GM12878 (cell line): ENCODE results near the gene KCNJ12. TPM values are rescaled to one million over a fixed set of nuclear protein-coding genes. Genes with fewer than 3 reads are reported as not detected.

Experiments
- ATAC-seq: fragments of 200-7000 bp; cut with Tn5 transposase; 3 replicates; pipeline ENCODE4 v1.9.1; 2020; ENCODE audit warnings: mild to moderate bottlenecking, moderate library complexity
- BruUV-seq: library from RNA; stranded (reverse); fragments of 400-500 nt; replicated peaks from 2 replicates; lab custom pipeline; 2021; lab: Mats Ljungman, UMichigan
- CTCF ChIA-PET: fragments of 300-600 bp; sonication (Branson Sonifier 250); formaldehyde crosslinking; extraction: SDS; loops from one replicate; lab custom pipeline; 2021; ENCODE audit warnings: inconsistent platforms; lab: Yijun Ruan, JAX
- POLR2A ChIA-PET: fragments of 350-600 bp; formaldehyde crosslinking; extraction: SDS; loops from one replicate; lab custom pipeline; 2021; ENCODE audit warnings: inconsistent platforms; lab: Charles Lee
- RAD21 ChIA-PET: fragments of 300-600 bp; sonication (Branson Sonifier 250); formaldehyde crosslinking; loops from one replicate; lab custom pipeline; 2023; ENCODE audit warnings: antibody characterized with exemption; ENCODE audit not compliant: unreplicated experiment; lab: Charles Lee
- SMC1A ChIA-PET: fragments of 300-600 bp; sonication (Branson Sonifier 250); formaldehyde crosslinking; loops from one replicate; lab custom pipeline; 2023; ENCODE audit not compliant: unreplicated experiment, uncharacterized antibody; lab: Charles Lee
- DNase-seq: peaks from one replicate; pipeline ENCODE4 v3.0.0-alpha.2; 2011; ENCODE audit warnings: low read depth, low spot score
- FAIRE-seq: peaks from 3 replicates; lab custom pipeline; 2011; peaks lifted over from hg19 to GRCh38; lab: Jason Lieb, UNC
- H2AFZ ChIP-seq: 2 replicates; pipeline ENCODE4 v1.6.0; 2011; ENCODE audit warnings: low read depth, low read length, control low read depth; ENCODE audit not compliant: control insufficient read depth
- H3K27ac ChIP-seq: 2 replicates; pipeline ENCODE4 v1.5.1; 2011; ENCODE audit warnings: control low read depth; ENCODE audit not compliant: control insufficient read depth, insufficient read depth
- H3K27me3 ChIP-seq, 2 experiments: replicated peaks in 1 of 2; 2 replicates each; pipeline versions ENCODE4 v1.6.0 to v1.6.1; 2011; ENCODE audit warnings: low read length in 1 of 2; ENCODE audit not compliant: control insufficient read depth in 2 of 2, insufficient read depth in 2 of 2
- H3K36me3 ChIP-seq, 2 experiments: 2 replicates each; pipeline ENCODE4 v1.5.1; 2011; ENCODE audit warnings: low read length in 1 of 2; ENCODE audit not compliant: control insufficient read depth in 2 of 2, insufficient read depth in 2 of 2
- H3K4me1 ChIP-seq: 2 replicates; pipeline ENCODE4 v1.6.1; 2011; ENCODE audit warnings: mild to moderate bottlenecking, low read length, moderate library complexity, mixed read lengths; ENCODE audit not compliant: control insufficient read depth, insufficient read depth
- H3K4me2 ChIP-seq: 2 replicates; pipeline ENCODE4 v1.6.0; 2011; ENCODE audit warnings: control low read depth; ENCODE audit not compliant: control insufficient read depth, insufficient read depth
- H3K4me3 ChIP-seq: fragments of 200-600 bp; sonication (generic); 2 replicates; pipeline ENCODE4 v1.5.1; 2016
- H3K79me2 ChIP-seq: 2 replicates; pipeline ENCODE4 v1.6.0; 2011; ENCODE audit warnings: low read length; ENCODE audit not compliant: control insufficient read depth, insufficient read depth
- H3K9ac ChIP-seq: 2 replicates; pipeline ENCODE4 v1.8.0; 2011; ENCODE audit warnings: low read length, control low read depth, mixed read lengths; ENCODE audit not compliant: control insufficient read depth, insufficient read depth
- H3K9me3 ChIP-seq: replicated peaks from 3 replicates; pipeline ENCODE4 v1.5.1; 2011; ENCODE audit warnings: mild to moderate bottlenecking, low read length; ENCODE audit not compliant: control insufficient read depth, insufficient read depth
- H4K20me1 ChIP-seq: 2 replicates; pipeline ENCODE4 v1.6.0; 2011; ENCODE audit not compliant: control insufficient read depth, insufficient read depth
- BHLHE40 ChIP-seq, 2 experiments: fragments of 450-650 bp in 1 of 2; IDR thresholded peaks; 2 replicates each; pipeline ENCODE4 v1.6.1; 2011 to 2017; ENCODE audit warnings: low read depth in 2 of 2, borderline replicate concordance in 1 of 2, improper control_type of control experiment in 1 of 2, low read length in 1 of 2, mild to moderate bottlenecking in 1 of 2
- BMI1 ChIP-seq: fragments of 450-650 bp; IDR thresholded peaks from 2 replicates; pipeline ENCODE4 v1.6.1; 2016; ENCODE audit warnings: mild to moderate bottlenecking, moderate library complexity, borderline replicate concordance
- ETV6 ChIP-seq, 2 experiments: fragments of 450-650 bp in 1 of 2; IDR thresholded peaks in 1 of 2; conservative IDR thresholded peaks in 1 of 2; 2 replicates each; pipeline ENCODE4 v1.6.1; 2014; ENCODE audit warnings: antibody characterized with exemption in 1 of 2, borderline replicate concordance in 1 of 2, low read depth in 1 of 2, mild to moderate bottlenecking in 1 of 2, moderate library complexity in 1 of 2
- GABPA ChIP-seq: IDR thresholded peaks from 2 replicates; pipeline ENCODE4 v1.6.1; 2014; ENCODE audit warnings: antibody characterized with exemption, low read depth, mild to moderate bottlenecking, inconsistent platforms
- IKZF1 ChIP-seq: fragments of 450-650 bp; conservative IDR thresholded peaks from 2 replicates; pipeline ENCODE4 v1.6.1; 2017; ENCODE audit warnings: antibody characterized with exemption, mild to moderate bottlenecking
- NFIC ChIP-seq: IDR thresholded peaks from 2 replicates; pipeline ENCODE4 v1.6.1; 2012; ENCODE audit warnings: low read depth, mild to moderate bottlenecking, inconsistent platforms, low read length, moderate library complexity
- NR2C1 ChIP-seq: fragments of 450-650 bp; IDR thresholded peaks from 2 replicates; pipeline ENCODE4 v1.6.1; 2017; ENCODE audit warnings: antibody characterized with exemption, mild to moderate bottlenecking, moderate library complexity
- RELB ChIP-seq: fragments of 450-650 bp; IDR thresholded peaks from 2 replicates; pipeline ENCODE4 v1.6.1; 2017; ENCODE audit warnings: low read depth, mild to moderate bottlenecking, moderate library complexity
- TAF1 ChIP-seq: IDR thresholded peaks from 2 replicates; pipeline ENCODE4 v1.6.1; 2011; ENCODE audit warnings: mild to moderate bottlenecking, low read depth, low read length, borderline replicate concordance
- WGBS: methylation state at CpG from one replicate; pipeline ENCODE4 v1.1.6; 2016; ENCODE audit warnings: low lambda C conversion rate; ENCODE audit not compliant: insufficient replicate concordance, insufficient coverage; ENCODE audit errors: missing lambda C conversion rate; 5-methylcytosine and 5-hydroxymethylcytosine counted together
- in situ Hi-C: fragments of 300-500 bp; cut with MboI; formaldehyde crosslinking; loops from 9 replicates; pipeline ENCODE4 v1.14.3; 2018; ENCODE audit warnings: mixed read lengths
- intact Hi-C: fragments of 100-400 bp; cut with micrococcal nuclease; formaldehyde crosslinking; loops from one replicate; pipeline ENCODE4 v1.14.2; 2022; ENCODE audit not compliant: unreplicated experiment
- polyA plus RNA-seq, 11 experiments: library from polyadenylated mRNA; depleted of rRNA in 4 of 11; unstranded in 6 of 11; stranded (reverse) in 5 of 11; fragments of >200 nt; fragmentation: Nextera tagmentation in 4 of 11; fragmentation: Illumina TruSeq in 1 of 11; extraction: Ambion mirVana in 4 of 11; extraction: Trizol in 1 of 11; gene quantifications; 1 replicate in 1 of 11; 2 replicates in 10 of 11; pipeline versions ENCODE4 v1.2.1 to v1.2.3, GENCODE V29; 2011 to 2016; ENCODE audit warnings: inconsistent platforms in 2 of 11, missing spikeins in 2 of 11, low read depth in 1 of 11
- total RNA-seq, 4 experiments: library from RNA; depleted of rRNA in 3 of 4; stranded (reverse); fragments of >200 nt in 3 of 4; fragmentation: Illumina TruSeq in 1 of 4; extraction: Trizol in 1 of 4; gene quantifications; 2 replicates each; pipeline versions ENCODE4 v1.2.1 to v1.2.3, GENCODE V29; 2013 to 2021

KCNJ12 gene
- total and polyA plus RNA-seq, 10 of the 15 experiments (the other 5 are each of a cell fraction or from before 2014, with no cell fraction given), result 0.04 to 0.21 (median 0.09) TPM; not detected in 3

- WGBS, result 33% methylated on average over 9 of the region's 9 CpGs
- TF ChIP-seq BMI1 (no peak), IKZF1 (no peak), ETV6 (conservative IDR thresholded peaks at IDR 0.05 in 1 of 2, IDR thresholded peaks at IDR 0.05 in 1 of 2; ENCODE audit: borderline replicate concordance in 1 of 2, low read depth in 1 of 2) (no peak), TAF1 (no peak), BHLHE40 (IDR thresholded peaks at IDR 0.05; ENCODE audit: borderline replicate concordance in 1 of 2, low read depth in 2 of 2, low read length in 1 of 2) (peak in 1 of 2 experiments; percentile 72; a peak in 2 of 4 replicates), NR2C1 (no peak), NFIC (no peak), GABPA (no peak), RELB (no peak)
- TF ChIP-seq, all 136 proteins: peak for 1
- Histone ChIP-seq H3K4me2 (no peak overlapping the region), H3K4me3 (no peak overlapping the region), H3K27me3 (peaks cover 0 to 1% of the 10 kb centered on the region in 2 experiments; a peak in 2 of 4 replicates), H3K4me1 (no peaks in the 10 kb centered on the region), H3K27ac (no peak overlapping the region), H3K79me2 (no peaks in the 10 kb centered on the region), H4K20me1 (no peaks in the 10 kb centered on the region), H2AFZ (no peak overlapping the region), H3K36me3 (no peaks in the 10 kb centered on the region), H3K9ac (no peak overlapping the region), H3K9me3 (no peaks in the 10 kb centered on the region)
- in situ Hi-C loops, result no loop called here
- intact Hi-C loops, result no loop called here
- DNase-seq, result no peak
- RAD21 ChIA-PET, result interaction anchor here (1.0 kb wide), 1 partner anchor 9 kb away, joined by 3 read pairs; no protein-coding TSS in a partner anchor
- SMC1A ChIA-PET, result no interaction called here
- ATAC-seq, result no peak; the same call in 1 of the 3 replicates
- FAIRE-seq, result no peak
- POLR2A ChIA-PET, result no interaction called here
- no TSS peak for BruUV-seq
- CTCF ChIA-PET, result interaction anchor here (1.9 kb wide), 1 partner anchor 11 kb away, joined by 4 read pairs; no protein-coding TSS in a partner anchor
Measured at GRCh38 chr17:21359483-21359840, 16.7 kb upstream of the KCNJ12 start.
